IPS-NIHi7 (cell line): Measurements from ENCODE around the gene PRMT2.

Source experiments
- DNase-seq: peaks from one replicate; pipeline ENCODE4 v3.0.0; 2012; ENCODE audit warnings: mixed read lengths; ENCODE audit errors: extremely low spot score

PRMT2 gene

DNA sequence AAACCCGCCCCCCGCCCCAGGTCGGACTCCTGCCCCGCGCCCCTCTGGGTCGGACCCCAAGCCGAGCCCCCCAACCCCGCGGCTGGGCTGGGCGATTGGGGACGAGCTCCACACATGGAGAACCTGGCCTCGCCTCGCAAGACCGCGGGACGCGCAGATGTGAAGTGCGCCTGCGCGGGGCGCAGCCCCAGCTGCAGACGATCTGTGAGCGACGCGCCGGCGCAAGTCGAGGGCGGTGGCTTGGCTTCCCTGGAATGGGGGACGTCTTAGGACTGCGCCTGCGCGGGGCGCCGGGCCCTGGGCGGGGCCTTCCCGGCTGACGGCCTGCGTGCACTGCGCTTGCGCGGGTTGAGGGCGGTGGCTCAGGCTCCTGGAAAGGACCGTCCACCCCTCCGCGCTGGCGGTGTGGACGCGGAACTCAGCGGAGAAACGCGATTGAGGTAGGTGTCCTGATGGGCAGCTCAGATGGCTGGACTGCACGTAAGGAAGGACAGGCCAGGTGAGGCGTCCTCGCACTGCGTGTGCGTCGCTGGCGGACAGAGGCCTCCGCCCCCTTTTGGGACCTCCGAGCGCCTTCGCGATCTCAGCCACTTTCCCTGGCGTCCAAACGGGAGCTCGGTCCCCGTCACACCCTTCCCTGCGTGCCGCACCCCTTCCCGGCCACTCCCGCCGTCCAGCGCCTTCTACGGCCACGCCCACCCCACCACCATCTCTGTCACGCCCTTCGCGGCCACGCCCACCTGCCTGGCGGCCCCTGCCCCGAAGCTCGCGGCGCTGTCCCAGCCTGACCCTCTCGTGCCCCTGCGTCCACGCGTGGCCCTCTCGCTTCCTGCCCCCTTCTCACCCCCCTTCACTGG is at the start of gene PRMT2:
TSS of gene PRMT2 (plus strand) at position 351 of the 857 bp plus-strand sequence. CDS start 1,278 bp downstream, outside the sequence.
- peak; percentile 100 for DNase-seq

DNA sequence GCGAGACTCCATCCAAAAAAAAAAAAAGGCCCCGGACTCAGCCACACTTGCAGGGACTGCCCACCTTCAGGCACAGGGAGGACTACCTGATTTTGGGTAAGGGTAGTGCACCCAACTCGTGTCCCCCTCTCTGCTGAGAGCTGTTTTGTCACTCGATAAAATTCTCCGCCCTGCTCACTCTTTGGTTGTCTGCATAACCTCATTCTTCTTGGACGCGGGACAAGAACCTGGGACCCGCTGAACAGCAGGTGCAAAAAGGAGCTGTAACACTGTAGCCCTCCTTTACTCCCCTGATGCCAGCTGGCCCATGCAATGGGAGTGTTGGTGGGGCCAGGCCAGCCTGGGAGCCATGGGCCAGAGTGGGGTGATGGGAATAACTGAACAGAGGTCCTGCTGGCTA is 41.2 kb upstream of the PRMT2 start:
- DNase-seq = no peak

DNA sequence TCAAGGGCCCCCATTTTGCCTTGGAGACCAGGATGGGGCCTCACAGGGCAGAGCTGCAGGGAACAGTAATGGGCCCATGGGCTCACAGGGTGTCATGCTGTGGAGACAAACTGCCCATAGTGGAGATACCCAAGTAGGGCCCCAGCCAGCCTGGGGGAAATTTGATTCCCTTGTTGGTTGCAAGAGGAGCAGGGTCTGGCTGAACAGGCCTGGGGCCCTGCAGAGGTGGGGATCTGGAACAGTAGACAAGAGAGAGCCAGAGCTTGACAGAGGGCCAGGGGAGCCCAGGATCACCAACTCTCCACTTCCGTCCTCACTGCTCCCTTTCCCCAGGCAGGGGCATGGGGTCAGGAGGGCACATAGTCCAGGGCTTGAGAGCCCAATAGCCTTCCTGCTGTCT is 39.3 kb upstream of the PRMT2 start:
- no peak for DNase-seq

GRCh38 chr21:46597031-46597430 is 38.4 kb upstream of the PRMT2 start:
- DNase-seq = no peak

GRCh38 chr21:46597896-46598343 is 37.6 kb upstream of the PRMT2 start:
- DNase-seq = no peak

GRCh38 chr21:46598581-46599572 is 36.6 kb upstream of the PRMT2 start:
- DNase-seq = no peak

- no peak for DNase-seq
These were observed 35.2 kb upstream of the PRMT2 start for GRCh38 chr21:46600305-46600704.

DNA sequence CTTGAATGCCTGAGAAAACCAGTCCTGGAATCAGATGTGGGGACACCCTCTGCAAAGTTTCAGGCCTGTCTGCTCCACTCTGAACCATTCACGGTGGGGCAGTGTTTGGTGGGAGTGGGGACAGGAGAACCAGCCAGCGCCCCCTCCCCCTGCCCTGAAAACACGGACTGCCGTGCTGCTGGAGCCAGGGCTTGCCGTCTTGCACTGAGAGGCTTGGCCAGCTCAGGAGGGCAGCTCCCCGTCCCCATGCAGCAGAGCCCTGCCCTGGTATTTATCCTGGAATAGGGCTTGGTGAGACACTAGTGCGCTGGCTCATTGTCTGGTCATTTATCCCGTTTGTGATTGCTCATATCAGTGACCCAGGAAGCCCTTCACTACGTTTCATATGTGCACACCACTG is 34.5 kb upstream of the PRMT2 start:
- DNase-seq = peak; percentile 10

GRCh38 chr21:46603228-46603627 is 32.2 kb upstream of the PRMT2 start:
- DNase-seq = peak; percentile 65

DNA sequence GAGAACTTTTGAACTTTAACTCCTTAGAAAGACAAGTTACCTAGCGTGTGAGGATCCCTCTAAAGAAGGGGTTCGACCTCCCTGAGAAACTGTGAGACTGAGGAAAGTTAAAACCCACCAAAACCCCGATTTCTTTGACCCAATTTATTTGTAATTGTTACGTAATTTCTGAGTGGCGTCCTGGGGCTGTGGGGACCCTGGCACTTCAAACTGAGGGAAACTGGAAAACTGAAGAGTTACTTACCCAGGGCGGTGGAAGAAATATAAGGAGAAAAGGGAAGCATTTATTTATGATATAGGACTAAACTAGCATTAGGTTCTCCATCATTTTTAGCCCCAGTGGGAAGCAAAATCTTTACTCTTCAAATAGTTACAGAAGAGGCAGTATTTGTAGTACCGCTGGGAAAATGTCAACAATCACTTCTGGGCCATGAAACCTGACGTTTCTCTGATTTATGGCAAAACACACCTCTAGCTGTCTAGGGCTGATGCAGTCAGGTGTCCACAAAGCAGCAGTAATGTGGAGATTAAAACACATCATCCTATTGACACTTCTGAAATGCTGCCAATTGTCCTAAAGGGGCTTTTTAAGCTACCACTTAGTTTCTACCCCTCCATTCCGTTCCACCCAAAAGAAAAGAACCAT is 31.0 kb upstream of the PRMT2 start:
- DNase-seq = peak; percentile 1

DNA sequence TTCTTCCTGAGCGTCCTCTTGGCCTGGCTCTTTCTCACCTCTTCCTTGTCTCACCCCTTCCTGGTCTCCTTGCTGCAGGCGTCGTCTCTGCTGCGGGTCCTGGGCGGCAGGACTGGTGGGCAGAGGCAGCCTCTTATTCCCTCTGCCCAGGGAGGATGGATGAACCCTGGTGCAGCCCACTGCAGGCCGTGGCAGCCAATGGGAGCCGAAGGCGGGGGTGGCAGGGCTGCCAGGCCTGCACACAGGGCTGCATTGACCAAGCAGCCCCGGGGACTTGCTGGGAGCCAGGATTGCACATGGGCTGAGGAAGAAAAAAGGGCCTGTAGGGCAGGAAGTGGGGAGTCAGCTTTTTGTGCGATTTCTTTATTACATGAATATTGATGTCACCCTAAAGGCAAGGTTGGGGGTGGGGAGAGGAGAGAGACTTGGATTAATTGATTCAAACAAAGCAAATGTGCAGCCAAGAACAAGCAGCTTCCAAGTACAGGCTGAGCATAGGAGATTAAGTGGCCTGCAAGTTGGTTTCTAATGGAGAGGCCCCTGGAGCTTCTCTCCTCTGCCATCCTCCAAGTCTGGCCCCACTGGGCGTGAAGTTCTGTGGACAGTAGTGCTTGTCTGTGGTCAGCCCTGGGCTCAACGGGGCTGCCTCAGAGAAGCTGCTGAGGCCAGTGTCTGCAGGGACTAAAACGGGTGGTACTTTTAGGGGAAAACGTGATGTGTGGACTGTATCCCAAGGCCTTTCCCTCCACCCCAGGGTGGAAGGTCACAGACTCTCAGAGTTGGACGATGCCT is 30.3 kb upstream of the PRMT2 start, which contains the start of gene S100B:
TSS of gene S100B (minus strand) at position 108 of the 792 bp plus-strand sequence. CDS start 2,667 bp downstream, outside the sequence.
- peak; percentile 56 for DNase-seq

DNA sequence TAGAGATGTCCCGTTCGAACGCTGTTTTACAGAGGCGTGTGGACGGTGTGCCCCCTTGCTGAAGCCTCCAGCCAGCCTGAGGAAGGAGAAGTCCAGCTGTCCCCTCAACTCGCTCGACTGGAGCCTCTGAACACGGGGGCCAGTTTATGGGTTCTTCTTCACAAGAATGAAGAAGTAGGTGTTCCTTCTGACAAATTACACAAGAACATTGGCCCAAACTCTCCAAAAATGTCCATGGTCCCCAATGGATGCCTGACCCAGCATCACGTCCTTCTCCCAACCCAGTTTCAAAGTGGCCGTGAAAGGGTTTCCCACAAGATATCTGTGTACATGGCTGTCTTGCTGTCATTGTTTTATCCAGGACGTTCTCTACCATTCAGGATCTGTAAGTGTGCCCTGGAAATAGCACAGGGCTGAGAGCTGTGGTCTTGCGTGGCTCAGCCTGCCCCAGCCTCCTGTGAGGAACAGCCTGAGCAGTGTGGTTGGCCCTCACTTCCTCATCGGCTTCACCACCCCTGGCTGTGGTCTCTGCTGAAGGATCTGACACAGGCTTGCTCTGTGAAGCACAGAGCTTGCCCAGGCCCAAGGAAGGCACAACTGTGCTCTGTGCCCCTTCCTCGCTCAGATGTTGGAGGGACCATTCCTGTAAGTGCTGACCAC is 29.6 kb upstream of the PRMT2 start:
- peak; percentile 3 for DNase-seq

DNA sequence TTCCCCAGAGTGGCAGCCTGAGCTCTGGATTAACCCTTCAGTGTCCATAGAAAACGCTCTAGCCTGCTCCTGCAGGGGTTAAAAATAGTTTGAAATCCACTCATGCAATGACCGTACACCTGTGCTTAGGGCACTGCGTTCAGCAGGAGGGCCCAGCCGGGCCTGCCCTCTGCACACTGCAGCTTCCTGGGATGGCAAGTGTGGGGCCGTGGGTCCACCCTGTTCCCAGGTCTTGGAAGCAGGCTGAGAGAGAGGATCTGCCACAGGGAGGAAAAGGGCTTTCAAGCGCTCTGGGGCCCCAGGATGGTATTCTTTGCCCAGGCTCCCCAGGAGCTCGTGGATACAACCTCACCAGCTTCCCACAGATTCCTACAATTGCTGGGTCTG is 29.1 kb upstream of the PRMT2 start:
- peak; percentile 3 for DNase-seq

- DNase-seq = no peak
These were observed 27.8 kb upstream of the PRMT2 start for GRCh38 chr21:46607636-46608035.

DNA sequence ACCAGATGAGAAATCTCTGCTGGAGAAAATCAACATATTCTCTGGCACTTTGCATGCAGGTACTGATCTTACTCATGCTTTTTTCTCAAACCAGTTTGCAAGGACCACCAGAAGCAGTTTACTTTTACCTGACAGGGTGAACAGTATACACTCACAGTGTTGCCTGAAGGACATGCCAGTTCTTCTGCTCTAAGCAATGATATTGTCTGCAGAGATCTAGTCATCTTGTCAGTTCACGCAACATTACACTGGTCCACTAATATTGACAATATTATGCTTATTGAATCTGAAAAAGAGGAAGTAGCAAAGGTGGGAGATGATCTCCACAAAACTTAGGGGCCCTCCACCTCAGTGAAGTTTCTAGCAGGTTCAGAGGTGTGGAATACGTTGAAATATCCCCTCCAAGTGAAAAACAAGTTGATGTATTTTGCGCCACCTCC is 26.8 kb upstream of the PRMT2 start:
- no peak for DNase-seq

GRCh38 chr21:46610018-46610701 is 25.3 kb upstream of the PRMT2 start:
- peak; percentile 1 for DNase-seq

GRCh38 chr21:46613391-46613790 is 22.1 kb upstream of the PRMT2 start:
- no peak for DNase-seq

DNA sequence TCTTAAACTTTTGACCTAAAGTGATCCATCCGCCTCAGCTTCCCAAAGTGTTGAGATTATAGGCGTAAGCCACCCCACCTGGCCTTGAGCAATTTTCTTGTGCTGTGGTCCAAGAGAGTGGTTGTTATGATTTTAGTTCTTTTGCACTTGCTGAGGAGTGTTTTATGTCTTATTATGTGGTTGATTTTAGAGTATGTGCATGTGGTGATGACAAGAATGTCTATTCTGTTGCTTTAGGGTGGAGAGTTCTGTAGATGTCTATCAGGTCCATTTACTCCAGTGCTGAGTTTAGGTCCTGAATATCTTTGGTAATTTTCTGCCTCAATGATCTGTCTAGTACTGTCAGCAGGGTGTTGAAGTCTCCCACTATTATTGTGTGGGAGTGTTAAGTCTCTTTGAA is 19.4 kb upstream of the PRMT2 start:
- no peak for DNase-seq

DNA sequence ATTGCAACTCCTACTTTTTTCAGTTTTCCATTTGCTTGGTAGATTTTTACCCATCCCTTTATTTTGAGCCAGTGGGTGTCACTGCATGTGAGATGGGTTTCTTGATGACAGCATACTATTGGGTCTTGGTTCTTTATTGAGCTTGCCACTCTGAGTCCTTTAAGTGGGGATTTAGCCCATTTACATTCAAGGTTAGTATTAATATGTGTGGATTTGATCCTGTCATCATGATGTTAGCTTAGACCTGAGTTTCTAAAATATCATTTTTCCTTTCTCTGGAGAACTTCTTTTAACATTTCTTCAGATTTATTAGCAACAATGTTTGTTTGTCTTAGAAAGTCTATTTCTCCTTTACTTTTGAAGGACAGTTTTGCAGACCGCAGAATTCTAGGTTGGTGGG is 18.8 kb upstream of the PRMT2 start:
- DNase-seq = no peak
